ENCODE results near the gene DCD. TPM values are rescaled to one million over a fixed set of nuclear protein-coding genes. Genes with fewer than 3 reads are reported as not detected.

Gene DCD
- total RNA-seq, 1 donor from 2014 or later = not detected

DNA sequence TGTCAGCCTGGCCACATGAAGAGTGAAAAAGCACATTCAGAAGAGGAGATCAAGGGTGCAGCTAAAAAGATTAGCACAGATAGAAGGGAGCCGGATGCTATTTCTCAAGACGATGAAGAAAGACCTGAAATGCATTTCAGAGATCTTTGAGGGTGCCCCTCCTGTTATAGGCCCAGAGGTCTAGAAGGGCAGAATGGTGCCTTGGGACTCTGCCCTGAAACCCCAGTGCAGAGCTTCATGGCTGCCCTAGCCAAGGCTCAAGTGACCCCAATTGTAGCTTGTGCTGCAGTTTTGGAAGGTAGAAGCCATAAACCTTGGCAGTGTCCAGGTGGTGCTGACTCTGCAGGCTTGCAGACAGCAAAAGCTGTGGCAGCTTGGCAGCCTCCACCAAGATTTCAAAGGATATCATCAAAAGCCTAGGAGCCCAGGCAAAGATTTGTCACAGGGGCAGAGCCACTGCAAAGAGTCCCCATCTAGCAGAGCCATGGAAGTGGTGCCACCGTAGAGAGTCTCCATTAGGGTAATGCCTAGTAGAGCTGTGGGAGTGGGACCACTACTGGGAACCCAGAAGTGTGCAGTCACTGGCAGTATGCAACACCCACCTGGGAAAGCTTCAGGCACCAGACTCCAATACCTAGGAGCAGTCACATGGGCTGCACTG is 19.8 kb downstream of the DCD start:
- peaks cover 38% of the 10 kb centered on the region for H3K27me3 Mint-ChIP-seq (ENCODE audit: low read depth)
- H3K9me3 Mint-ChIP-seq (ENCODE audit: low read depth) = peaks cover 12% of the 10 kb centered on the region

GRCh38 chr12:54627304-54627703 is 20.9 kb downstream of the DCD start:
- H3K27ac Mint-ChIP-seq (ENCODE audit: unreplicated experiment) = no peak overlapping the region
- peaks cover 40% of the 10 kb centered on the region for H3K27me3 Mint-ChIP-seq (ENCODE audit: low read depth)
- no peak for DNase-seq (ENCODE audit: low spot score)
- H3K36me3 Mint-ChIP-seq (ENCODE audit: low read depth) = no peaks in the 10 kb centered on the region
- no peak overlapping the region for H3K4me3 Mint-ChIP-seq (ENCODE audit: unreplicated experiment)
- H3K9me3 Mint-ChIP-seq (ENCODE audit: low read depth) = peaks cover 12% of the 10 kb centered on the region
- H3K4me1 Mint-ChIP-seq (ENCODE audit: low read depth) = no peaks in the 10 kb centered on the region
- no peak for TF ChIP-seq CTCF (IDR thresholded peaks at IDR 0.05)

More for the DNA sequence above, 19.8 kb downstream of the DCD start:
- H3K27ac Mint-ChIP-seq (ENCODE audit: unreplicated experiment) = no peak overlapping the region
- no peak overlapping the region for H3K4me3 Mint-ChIP-seq (ENCODE audit: unreplicated experiment)
- H3K4me1 Mint-ChIP-seq (ENCODE audit: low read depth) = no peaks in the 10 kb centered on the region
- TF ChIP-seq CTCF (IDR thresholded peaks at IDR 0.05) = no peak
- no peak for DNase-seq (ENCODE audit: low spot score)
- H3K36me3 Mint-ChIP-seq (ENCODE audit: low read depth) = no peaks in the 10 kb centered on the region

- Mint-ChIP-seq H3K4me3 (ENCODE audit: unreplicated experiment) (no peak overlapping the region), H3K9me3 (ENCODE audit: low read depth) (peaks cover 12% of the 10 kb centered on the region), H3K4me1 (ENCODE audit: low read depth) (no peaks in the 10 kb centered on the region), H3K27ac (ENCODE audit: unreplicated experiment) (no peak overlapping the region), H3K27me3 (ENCODE audit: low read depth) (peaks cover 46% of the 10 kb centered on the region), H3K36me3 (ENCODE audit: low read depth) (no peaks in the 10 kb centered on the region)
- no peak for DNase-seq (ENCODE audit: low spot score)
- TF ChIP-seq CTCF (IDR thresholded peaks at IDR 0.05) = no peak
These were observed 22.6 kb downstream of the DCD start for GRCh38 chr12:54625598-54625997.

- Mint-ChIP-seq H3K4me3 (ENCODE audit: unreplicated experiment) (no peak overlapping the region), H3K9me3 (ENCODE audit: low read depth) (peaks cover 12% of the 10 kb centered on the region), H3K4me1 (ENCODE audit: low read depth) (no peaks in the 10 kb centered on the region), H3K36me3 (ENCODE audit: low read depth) (no peaks in the 10 kb centered on the region), H3K27me3 (ENCODE audit: low read depth) (peaks cover 48% of the 10 kb centered on the region), H3K27ac (ENCODE audit: unreplicated experiment) (no peak overlapping the region)
- no peak for TF ChIP-seq CTCF (IDR thresholded peaks at IDR 0.05)
- no peak for DNase-seq (ENCODE audit: low spot score)
These were observed 23.6 kb downstream of the DCD start for GRCh38 chr12:54624315-54625279.

DNA sequence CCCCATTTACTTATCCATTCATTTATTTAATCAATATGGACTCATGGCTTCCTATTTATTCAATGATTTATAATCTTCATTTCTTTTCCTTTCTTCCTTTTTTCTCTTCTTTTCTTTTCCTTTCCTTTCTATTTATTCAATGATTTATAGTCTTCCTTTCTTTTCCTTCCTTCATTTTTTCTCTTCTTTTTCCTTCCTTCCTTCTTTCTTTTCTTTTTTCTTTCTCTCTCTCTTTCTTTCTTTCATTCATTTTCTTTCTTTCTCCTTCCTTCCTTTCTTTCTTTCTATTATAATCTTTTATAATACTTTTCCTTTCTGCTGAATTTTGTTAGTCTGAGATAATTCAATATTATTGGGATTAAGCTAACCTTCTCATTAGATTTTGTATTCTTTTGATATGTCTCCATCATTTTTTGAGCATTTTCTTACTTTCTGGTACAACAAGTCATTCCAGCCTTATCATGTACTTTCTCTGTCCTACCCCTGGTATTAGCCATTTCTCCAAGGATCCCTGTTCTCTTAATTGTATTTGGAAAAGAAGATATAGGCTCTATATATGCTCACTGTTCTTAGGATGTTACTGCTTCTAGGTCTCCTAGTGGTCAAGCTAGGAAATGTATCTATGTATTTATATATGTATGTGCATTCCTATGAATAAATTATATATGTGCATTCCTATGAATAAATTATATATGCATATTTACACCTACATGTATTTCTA is 25.5 kb downstream of the DCD start:
- Mint-ChIP-seq H3K9me3 (ENCODE audit: low read depth) (peaks cover 7% of the 10 kb centered on the region), H3K4me1 (ENCODE audit: low read depth) (no peaks in the 10 kb centered on the region), H3K27ac (ENCODE audit: unreplicated experiment) (no peak overlapping the region), H3K4me3 (ENCODE audit: unreplicated experiment) (no peak overlapping the region), H3K36me3 (ENCODE audit: low read depth) (no peaks in the 10 kb centered on the region), H3K27me3 (ENCODE audit: low read depth) (peaks cover 59% of the 10 kb centered on the region)
- peak; percentile 63 for TF ChIP-seq CTCF (IDR thresholded peaks at IDR 0.05)
- no peak for DNase-seq (ENCODE audit: low spot score)

Data from chondrocyte (in vitro differentiated cells).